Dedifferentiated amniotic fluid mesenchymal stem cell (primary cell): ENCODE data around the gene TROAP.
"Not testable (repeated sequence)": the region's sequence is repeated elsewhere in the genome, so short reads cannot be mapped to it uniquely, and the experiment has no call there.

Experiments
- DNase-seq: peaks from one replicate; pipeline ENCODE4 v3.0.0-alpha.2; 2016; ENCODE audit errors: extremely low spot score

TROAP gene

GRCh38 chr12:49328816-49329215, 5.8 kb downstream of the TROAP start:
- DNase-seq: no peak

GRCh38 chr12:49330032-49330619, 7.1 kb downstream of the TROAP start:
- no peak for DNase-seq

- DNase-seq: no peak
These were observed 7.8 kb downstream of the TROAP start for GRCh38 chr12:49330631-49331379.

GRCh38 chr12:49331380-49332222, 8.5 kb downstream of the TROAP start:
- DNase-seq: peak; percentile 53

GRCh38 chr12:49332441-49332861, 9.4 kb downstream of the TROAP start:
- DNase-seq: no peak

- DNase-seq: no peak
These were observed 9.9 kb downstream of the TROAP start for GRCh38 chr12:49332891-49333371.

GRCh38 chr12:49333778-49334177, 10.7 kb downstream of the TROAP start:
- DNase-seq: not testable (repeated sequence)

GRCh38 chr12:49334226-49334625, 11.2 kb downstream of the TROAP start:
- DNase-seq: no peak

- DNase-seq: no peak
These were observed 11.6 kb downstream of the TROAP start for GRCh38 chr12:49334681-49335080.

- DNase-seq: no peak
These were observed 12.3 kb downstream of the TROAP start for GRCh38 chr12:49335118-49335954.

- DNase-seq: no peak
These were observed 13.0 kb downstream of the TROAP start for GRCh38 chr12:49335955-49336644.

- peak; percentile 68 for DNase-seq
These were observed 13.9 kb downstream of the TROAP start, which contains the start of gene C1QL4 for GRCh38 chr12:49336645-49337584. C1QL4 (minus strand) TSS chr12:49337188; CDS start chr12:49336477, 711 bp downstream.

GRCh38 chr12:49338830-49339463, 15.9 kb downstream of the TROAP start:
- no peak for DNase-seq

GRCh38 chr12:49339464-49339861, 16.4 kb downstream of the TROAP start:
- DNase-seq: no peak

GRCh38 chr12:49340095-49340870, 17.2 kb downstream of the TROAP start:
- DNase-seq: no peak

- no peak for DNase-seq
These were observed 18.1 kb downstream of the TROAP start for GRCh38 chr12:49340971-49341776.

- DNase-seq: no peak
These were observed 18.7 kb downstream of the TROAP start for GRCh38 chr12:49341777-49342065.
